Measurements from ENCODE around the gene PKNOX2. TPM values are rescaled to one million over a fixed set of nuclear protein-coding genes. Genes with fewer than 3 reads are reported as not detected.

Gene PKNOX2
- total RNA-seq, 1 donor from 2014 or later, result 2.6 TPM

DNA sequence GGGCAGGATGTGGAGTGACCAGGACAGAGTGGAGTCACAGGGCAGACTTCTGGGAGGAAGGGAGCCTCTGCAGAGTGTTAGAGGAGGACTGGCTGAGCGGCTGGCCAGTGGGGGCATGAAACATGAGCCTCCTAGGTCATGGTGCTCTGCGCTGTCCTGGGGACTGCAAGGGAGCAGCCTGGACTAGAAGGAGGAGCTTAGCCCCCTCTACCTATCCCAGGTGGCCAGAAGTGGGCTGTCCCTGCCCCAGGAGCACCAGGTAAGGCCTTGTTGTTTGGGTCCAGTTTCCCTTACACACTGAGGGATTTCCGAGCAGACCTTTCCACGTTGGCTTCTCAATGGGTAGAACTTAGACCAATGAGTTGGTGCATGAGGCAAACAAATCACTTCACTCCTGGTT, 7.4 kb downstream of the PKNOX2 start:
- DNase-seq (ENCODE audit: low spot score), result peak; percentile 59

DNA sequence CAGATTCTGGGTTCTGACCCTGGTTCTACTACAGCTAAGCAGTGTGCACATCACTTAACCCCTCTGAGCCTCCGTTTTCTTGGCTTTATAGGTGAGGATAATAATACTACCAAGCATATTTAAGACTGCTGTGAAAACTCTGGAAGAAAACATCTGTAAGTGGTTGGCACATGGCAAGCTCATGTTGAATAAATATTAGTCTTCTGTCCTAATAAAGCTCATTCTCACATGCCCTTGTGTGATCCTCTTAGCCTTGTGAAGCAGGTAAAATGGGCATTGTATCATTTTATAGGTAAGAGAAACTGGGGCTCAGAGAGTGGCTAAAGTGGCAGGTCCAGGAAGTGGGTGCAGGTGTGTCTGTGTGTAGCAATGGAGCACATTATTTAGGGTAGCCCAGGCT, 8.5 kb downstream of the PKNOX2 start:
- DNase-seq (ENCODE audit: low spot score), result no peak

DNA sequence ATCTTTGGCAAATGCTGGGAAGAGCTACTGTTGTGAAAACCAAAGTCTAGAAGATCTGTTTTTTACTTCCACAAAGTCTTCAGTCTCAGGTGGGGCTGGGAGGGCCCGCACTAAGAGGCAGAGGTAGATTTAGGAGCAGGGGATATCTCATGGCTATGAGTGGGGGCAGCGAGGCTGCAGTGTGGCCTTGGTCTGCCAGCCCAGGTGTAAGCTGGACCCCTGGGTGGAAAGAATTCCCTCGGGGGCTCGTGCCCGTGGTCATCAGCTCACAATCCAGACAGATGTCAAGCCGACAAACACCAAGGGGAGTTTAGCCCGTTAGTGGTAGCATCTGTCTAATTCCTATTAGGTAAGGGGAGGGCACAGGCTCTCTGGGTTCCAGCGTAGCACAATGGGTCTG, 9.0 kb downstream of the PKNOX2 start:
- peak; percentile 73 for DNase-seq (ENCODE audit: low spot score)

DNA sequence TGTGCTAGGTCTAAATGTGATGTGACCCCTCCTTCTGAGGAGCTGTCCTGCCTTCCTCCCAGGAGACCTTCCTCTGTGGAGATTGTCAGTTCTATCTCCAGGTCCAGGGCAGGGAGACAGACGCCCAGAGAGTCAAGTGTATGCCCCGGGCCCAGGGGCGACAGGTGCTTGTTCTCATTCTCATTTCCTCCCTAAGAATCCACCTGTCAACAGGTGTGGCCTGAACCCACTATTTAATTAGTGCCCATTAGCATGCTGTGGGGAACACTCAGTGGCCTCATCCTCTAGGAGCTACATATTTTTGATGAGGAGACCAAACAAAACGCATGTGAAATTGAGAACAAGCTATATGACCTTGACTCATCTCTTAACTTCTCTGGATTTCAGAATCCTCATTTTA, 9.5 kb downstream of the PKNOX2 start:
- DNase-seq (ENCODE audit: low spot score), result peak; percentile 45

DNA sequence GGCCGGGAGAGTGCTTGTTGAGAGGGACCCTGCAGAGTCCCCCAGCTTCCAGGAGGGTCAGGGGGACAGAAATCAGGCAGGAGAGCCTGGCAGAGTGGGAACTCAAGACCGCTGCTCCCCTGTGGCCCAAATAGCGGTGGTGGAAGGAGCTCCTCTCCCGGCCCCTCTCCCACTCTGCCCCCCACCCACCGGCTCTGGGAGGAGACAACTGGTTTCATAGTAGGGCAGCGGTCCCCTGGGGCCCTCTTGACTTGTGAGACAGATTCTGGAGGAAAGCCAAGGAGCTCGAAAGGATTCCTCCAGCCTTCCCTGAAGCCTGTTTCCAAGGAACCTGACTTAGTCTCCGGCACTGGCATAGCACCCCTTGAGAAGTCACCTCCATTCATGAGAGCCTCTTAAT, 10.1 kb downstream of the PKNOX2 start:
- peak; percentile 76 for DNase-seq (ENCODE audit: low spot score)

DNA sequence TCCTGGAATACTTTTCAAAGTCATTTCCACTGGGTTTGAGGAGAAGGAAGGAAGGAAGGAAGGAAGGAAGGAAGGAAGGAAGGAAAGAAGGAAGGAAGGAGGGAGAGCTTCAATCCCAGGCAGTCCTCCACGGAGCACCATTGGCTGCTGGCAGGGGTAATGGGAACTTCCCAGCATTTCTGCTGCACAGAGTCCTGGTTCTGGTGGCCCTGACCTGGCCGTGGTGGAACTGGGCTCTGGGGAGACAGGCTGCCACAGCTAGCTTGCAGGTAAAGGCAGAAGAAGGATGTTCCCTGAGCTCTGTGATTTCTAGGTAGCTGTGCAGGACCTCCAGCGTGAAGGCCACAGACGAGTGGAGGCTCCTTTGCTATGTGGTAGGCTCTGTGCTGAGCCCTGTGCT, 10.6 kb downstream of the PKNOX2 start:
- DNase-seq (ENCODE audit: low spot score), result peak; percentile 69

DNA sequence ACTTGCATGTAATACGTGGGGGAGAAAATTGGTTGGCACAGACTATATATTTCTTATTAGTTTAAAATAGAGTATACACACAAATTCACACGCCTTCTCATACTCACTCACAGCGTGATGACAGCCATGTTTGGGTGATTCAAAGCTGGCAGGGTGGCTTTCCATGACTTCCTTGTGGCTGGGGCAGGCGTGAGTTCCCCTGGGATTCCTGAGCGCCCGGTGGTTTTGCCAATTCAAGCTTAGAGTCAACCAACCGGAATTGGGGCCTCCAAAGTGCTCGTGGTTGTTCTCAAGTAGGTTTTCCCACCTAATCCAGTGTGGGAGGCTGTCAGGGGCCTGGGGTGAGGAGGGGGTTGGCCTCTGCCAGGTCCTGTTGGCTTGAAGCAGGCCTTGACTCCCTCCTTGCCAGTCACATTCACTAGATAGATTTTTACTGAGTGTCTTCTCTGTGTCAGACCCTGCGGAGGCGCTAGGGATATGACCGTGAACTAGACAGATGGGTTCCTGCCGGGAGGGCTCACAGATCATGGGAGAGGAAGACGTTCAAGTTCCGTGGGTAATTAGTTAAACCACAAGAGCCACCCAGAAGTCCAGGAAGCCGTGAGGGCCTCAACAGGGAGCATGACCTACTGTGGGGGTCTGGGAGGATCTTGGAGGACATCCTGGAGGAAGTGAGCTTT, 11.5 kb downstream of the PKNOX2 start:
- no peak for DNase-seq (ENCODE audit: low spot score)

DNA sequence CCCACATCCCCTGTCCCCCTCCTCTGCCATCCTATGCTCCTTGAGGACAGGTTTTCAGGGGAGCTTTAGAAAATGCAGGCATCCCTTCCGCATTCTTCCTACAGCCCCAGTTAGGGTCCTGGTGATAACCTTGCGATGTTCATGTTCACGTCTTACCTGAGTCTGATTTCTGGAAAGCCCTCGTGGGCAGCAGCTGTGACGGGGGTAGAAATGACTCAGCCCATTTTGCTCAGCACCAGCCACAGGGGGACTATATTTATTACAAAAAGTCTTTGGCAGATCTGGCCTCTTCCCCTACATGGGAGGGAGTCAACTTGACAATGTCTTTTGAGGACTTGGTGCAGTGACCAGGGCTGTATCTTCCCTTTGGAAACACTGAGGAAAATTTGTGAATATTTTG, 12.3 kb downstream of the PKNOX2 start:
- DNase-seq (ENCODE audit: low spot score), result no peak

DNA sequence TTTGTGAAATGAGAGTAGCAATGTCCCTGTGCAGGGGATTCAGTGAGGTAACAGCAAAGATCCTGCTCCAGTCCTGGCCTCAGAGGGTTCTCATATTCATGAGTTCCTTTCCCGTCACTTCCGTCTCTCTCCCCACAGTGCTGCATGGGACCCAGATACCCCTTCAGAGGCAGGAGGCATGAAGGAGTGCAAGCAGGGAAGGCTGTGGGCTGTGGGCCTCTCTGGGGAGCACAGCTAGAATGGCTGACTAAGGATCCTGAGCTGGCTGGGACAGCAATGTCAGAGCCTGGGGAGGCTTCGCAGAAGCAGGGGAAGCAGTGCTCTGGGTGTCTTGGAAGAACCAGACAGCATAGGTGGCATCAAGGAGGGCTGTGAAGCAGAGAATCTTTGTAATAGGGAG, 13.0 kb downstream of the PKNOX2 start:
- no peak for DNase-seq (ENCODE audit: low spot score)

DNA sequence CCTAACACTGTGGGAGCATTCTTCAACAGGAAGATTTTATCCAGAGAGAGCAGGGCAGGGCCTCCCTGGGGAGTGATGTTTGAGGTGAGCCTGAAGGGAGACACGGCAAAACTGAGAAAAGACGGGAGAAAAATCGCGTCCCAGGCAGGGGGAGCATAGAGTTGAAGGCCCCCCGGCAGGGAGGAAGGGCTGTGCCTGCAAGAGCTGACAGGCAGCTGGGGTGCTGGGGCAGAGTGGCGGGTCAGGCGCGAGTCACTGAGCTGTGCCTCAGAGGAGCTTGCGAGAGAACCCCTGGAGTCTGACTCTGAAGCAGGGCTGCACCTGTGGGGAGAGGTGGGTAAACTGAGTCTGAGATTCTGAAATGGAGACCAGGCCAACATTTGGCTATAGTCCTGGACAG, 14.8 kb downstream of the PKNOX2 start:
- DNase-seq (ENCODE audit: low spot score), result no peak

DNA sequence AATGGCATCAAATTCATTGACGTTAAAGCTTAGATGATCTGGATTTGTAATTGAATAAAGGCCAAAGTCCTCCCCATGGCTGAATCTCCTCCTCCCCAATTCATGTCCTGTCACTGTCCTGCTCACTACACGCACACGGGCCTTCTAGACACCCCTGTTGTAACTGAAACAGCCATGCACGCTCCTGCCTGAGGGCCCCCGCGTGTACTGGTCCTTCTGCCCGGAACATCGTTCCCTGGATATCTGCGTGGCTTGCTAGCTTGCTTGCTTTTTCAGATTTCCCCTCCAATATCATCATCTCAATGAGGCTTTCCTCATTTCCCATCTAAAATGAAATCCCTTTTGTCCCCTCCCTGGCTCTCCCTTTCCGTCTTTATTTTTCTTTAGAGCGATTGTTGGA, 15.3 kb downstream of the PKNOX2 start:
- DNase-seq (ENCODE audit: low spot score), result no peak

DNA sequence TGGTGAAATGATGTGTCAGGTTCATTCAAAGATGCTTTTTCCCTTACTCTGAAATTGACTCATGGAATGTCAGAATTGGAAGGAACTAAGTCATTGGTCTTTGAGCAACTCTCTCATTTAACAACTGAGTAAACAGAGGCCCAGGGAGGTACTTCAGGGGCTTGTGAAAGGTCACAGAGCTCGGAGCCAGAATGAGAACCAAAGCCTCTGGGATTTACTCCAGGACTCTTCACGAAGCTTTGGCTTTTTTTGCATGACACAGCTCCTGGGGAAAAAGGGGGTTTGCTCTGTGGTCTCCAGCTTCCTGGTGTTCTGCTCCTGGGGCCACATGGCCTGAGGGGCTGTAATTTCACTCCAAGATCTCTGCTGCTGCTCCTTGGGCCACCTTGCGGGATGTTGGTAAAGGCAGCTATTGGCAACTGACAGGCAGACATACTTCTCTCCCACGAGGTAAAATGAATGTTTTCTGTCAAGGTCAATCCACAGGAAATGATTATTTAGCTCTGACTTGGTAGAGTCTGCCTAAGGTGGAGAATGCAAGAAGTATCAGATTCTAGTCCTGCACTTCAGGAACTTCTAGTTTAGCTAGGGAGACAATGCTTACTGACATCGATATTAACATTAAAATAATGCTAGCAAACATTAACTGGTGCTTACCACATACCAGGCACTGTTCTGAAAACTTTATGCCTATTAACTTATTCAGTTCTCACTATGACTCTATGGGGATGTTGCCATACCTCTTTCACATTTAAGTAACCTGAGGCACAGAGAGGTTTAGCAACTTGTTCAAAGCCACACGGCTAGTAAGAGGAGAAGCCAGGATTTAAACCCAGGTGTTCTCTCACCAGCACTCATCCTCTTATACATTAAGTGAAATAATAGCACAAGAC, 16.1 kb downstream of the PKNOX2 start:
- DNase-seq (ENCODE audit: low spot score), result no peak

DNA sequence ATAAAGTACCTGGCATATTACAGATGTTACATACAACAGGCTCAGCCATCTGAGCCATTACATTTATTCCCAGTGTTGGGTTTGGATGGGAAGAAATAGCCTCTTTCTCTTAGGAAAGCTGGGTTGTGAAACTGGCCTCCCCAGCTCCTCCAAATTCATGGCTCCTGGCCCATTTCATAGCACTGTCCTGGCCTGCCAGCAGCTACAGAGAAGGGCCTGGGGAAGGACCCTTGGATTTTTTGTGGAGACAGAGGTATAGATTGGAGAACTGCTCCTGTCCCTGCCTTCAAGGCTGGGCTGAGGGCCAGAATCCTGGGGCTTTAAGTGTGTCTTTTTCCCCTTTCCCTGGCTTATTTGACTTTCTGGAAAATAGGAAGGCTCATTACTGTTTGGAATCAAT, 18.0 kb downstream of the PKNOX2 start:
- no peak for DNase-seq (ENCODE audit: low spot score)

DNA sequence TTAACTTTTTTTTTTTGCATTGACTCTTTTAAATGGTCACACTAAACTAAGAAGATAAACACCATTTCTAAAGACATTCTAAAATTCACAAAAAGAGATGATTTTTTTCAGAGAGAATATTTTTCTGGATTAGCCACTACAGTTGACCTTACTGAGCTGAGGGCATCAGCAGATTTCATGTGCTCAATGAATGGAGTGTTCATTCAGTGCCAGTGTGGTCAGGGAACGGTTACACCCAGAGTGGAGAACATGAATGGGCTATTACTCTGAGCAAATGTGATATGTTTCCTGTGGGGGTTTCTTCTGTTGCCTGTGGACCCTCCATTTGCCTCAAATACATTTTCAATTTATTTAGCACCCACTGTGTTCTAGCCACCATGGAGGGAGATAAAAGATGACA, 19.1 kb downstream of the PKNOX2 start:
- no peak for DNase-seq (ENCODE audit: low spot score)

DNA sequence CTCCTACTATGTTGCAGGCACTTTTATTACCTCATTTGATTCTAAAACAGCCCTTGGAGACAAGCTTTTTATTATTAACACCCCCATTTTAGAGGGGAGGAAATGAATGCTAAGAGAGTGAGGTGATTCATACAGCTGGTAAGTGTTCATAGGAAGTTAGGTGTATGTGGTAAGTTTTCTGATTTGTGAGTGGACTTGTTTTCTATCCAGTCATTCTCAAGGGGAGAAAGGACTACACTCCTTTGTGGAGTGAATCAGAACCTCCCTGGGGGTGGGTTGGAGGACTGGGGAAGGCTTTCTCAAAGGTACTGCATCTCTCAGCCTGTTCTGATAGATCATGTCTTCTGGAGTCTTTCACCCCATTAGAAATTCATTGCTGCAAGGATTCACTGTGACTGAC, 23.5 kb downstream of the PKNOX2 start:
- DNase-seq (ENCODE audit: low spot score), result no peak

DNA sequence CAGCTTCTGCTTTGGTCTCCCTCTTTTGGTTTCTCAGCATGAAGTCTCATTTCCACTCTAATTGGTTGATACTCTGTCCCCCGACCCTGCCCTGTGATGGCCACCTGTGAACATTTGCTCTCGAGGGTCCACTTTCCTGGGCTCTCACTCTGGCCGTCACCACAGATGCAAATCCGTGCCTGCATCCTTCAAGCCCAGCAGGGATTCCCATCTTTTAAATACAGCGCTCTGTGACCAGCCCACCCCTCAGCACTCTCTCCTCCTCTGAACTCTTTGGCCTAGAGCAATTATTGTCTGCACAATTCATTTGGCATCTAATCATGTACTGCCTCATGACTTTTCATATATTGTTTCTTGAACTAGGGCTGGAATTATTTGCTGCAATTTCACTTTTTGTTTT, 26.0 kb downstream of the PKNOX2 start:
- no peak for DNase-seq (ENCODE audit: low spot score)

DNA sequence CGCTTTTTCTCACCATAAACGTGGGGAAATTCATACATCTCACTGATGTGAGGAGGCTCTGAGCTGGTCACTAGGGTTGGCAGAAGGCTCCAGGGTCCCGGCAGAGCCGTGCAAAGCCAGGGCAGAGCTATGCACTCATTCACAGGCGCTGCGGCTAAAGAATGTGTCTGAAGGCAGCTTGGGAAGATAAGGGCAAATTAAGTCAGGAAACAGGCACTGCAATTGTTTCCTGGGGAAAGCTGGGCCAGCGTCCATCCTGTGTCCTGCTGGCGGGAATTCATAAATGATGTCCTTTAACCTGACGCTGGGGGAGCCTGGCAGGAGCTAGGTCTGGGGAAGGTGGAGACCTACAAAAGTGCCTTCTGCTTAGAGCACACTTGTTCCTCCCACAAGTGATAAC, 27.6 kb downstream of the PKNOX2 start:
- no peak for DNase-seq (ENCODE audit: low spot score)

DNA sequence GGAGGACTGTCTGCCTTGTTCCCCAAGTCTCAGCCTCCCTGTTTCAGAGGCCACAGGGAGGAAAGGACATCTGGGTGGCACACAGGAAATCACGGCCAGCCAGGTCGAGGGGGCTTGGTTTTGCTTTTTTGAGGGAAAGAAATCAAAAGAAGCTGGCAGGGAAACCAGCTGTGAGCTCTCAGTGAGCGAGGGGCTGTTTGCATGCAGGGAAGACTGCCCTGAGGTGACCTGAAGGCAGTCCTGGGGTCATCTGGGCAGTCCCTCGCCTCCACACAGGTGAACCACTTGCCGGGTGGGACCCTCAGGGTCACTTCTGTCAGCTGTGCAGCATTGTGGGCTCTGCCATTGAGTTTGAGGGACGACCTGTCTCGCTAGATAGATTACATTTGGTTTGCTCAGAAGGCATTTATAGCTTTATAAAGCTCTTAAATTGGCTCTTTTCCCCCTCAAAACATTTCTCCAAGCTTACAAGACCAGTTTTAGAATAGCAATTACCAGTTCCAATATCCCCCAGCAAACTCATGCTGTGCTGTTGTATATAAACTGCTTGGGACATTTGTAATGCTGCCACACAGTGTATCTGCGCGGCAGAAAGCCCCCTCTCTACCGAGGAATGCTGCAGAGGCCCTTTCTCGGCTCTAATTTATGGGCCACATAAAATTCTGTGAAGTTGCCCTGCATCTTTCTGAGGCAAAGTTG, 28.3 kb downstream of the PKNOX2 start:
- DNase-seq (ENCODE audit: low spot score), result no peak

DNA sequence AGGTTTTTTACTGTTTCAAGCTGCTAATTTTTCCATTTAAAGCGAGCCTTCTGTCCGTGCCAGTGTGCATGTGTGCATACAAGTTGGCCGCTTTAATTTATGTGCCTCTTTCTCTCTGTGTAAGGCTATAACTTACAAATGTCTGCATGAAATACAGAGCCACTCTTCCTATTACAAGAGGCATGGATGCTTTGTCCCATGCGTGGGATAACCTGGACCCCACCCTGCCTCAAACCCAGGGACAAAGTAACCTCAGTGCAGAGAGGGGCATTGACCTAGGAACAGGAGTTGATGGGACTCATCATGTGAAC, 28.8 kb downstream of the PKNOX2 start:
- no peak for DNase-seq (ENCODE audit: low spot score)

DNA sequence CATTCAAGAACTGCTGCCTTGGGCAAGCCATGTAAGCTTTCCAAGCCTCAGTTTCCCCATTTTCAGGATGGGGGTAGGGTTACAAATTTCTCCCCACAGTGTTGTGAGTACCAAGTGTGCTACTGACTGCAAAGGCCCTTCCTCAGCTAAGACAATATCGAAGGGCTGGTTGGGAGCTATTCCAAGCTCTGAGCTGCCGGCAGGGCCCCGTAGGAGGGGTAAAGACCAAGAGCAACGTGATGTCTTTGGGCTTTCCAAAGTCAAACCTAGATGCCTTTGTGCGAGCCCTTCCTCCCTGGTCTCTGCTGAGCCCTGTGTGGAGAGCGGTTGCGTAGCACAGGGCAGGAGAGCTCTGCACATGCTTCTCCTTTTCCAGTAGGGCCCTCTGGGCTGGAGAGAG, 29.3 kb downstream of the PKNOX2 start:
- no peak for DNase-seq (ENCODE audit: low spot score)

DNA sequence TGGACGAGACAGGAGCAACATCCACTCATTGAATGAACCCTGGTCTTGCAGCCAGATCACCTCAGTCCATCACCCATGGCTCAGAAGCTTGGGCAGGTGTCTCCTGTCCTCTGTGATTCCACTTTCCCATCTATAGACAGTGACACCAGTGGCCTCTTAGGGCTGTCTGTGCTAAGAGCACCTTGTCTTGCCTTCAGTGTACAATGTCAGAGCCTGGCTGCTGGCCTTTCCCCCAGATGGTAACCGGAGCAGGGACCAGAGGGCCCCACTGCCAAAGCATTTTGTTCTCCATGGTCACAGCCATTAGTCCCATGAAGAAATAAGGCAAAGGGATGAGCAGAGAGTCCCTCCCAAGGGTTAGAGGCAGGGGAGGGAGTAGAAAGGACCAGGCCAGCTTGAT, 35.4 kb downstream of the PKNOX2 start:
- DNase-seq (ENCODE audit: low spot score), result no peak

DNA sequence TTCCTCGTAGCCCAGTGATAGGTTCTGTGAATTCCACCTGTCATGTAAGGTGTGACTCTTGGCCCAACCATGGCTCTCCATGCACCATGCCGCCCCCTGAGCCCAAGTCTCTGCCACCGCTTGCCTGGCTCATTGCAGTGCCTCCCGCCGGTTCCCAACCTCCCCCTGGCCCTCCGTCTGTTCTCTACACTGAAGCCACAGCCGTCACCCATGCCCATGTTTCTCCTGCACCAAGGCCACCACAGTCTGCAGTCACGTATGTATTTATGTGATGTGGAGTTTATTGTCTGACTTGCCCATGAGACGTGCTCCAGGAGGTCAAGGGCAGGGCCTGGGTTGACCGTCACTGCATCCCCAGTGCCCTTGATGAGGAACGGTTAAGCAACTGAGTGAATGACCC, 35.9 kb downstream of the PKNOX2 start:
- DNase-seq (ENCODE audit: low spot score), result no peak
